H1 (cell line): ENCODE results near the gene TBC1D3B. TPM values are rescaled to one million over a fixed set of nuclear protein-coding genes. Genes with fewer than 3 reads are reported as not detected.

ENCODE experiments used
- CEBPB ChIP-seq: IDR thresholded peaks from 2 replicates; pipeline ENCODE4 v1.6.1; 2012; ENCODE audit warnings: low read depth, low read length
- EGR1 ChIP-seq: IDR thresholded peaks from 2 replicates; pipeline ENCODE4 v1.6.1; 2011; ENCODE audit warnings: low read depth, low read length, borderline replicate concordance
- SAP30 ChIP-seq: fragments of 300-600 bp; sonication (generic); IDR thresholded peaks from 2 replicates; pipeline ENCODE4 v1.7.1; 2012; ENCODE audit warnings: low read length, moderate library complexity, mild to moderate bottlenecking, inconsistent platforms; ENCODE audit not compliant: insufficient read depth, insufficient replicate concordance
- polyA plus RNA-seq, 7 experiments: library from polyadenylated mRNA; depleted of rRNA in 3 of 7; stranded (reverse) in 5 of 7; unstranded in 2 of 7; fragments of >200 nt in 5 of 7; fragments of 200-250 nt in 2 of 7; gene quantifications; 1 replicate in 5 of 7; 2 replicates in 1 of 7; 4 replicates in 1 of 7; pipeline versions ENCODE4 v1.2.1 to v1.2.3, GENCODE V29; 2011 to 2013; ENCODE audit warnings: missing spikeins in 2 of 7, mixed read lengths in 2 of 7
- total RNA-seq: library from RNA; stranded (reverse); fragmentation: NEBNext Ultra II Directional; extraction: Animal tissue kit (Norgen Biotek cat#: 25700); gene quantifications from 2 replicates; pipeline ENCODE4 v1.2.1, GENCODE V29; 2021
- TF ChIP-seq, protein P1 (sequence below): fragments of 300-600 bp; sonication (generic); IDR thresholded peaks from 2 replicates; pipeline ENCODE4 v1.7.1; 2012; ENCODE audit warnings: low read length, moderate library complexity, mild to moderate bottlenecking, inconsistent platforms; ENCODE audit not compliant: insufficient replicate concordance
- TF ChIP-seq, protein P2 (sequence below), 3 experiments: IDR thresholded peaks; 1 replicate in 2 of 3; 2 replicates in 1 of 3; pipeline versions ENCODE4 v1.5.1 to v1.6.1; 2011; ENCODE audit warnings: low read length in 3 of 3, mild to moderate bottlenecking in 3 of 3, inconsistent platforms in 2 of 3, low read depth in 1 of 3, moderate library complexity in 1 of 3; ENCODE audit not compliant: insufficient read depth in 1 of 3; ENCODE audit errors: control extremely low read depth in 1 of 3

The TBC1D3B gene
- total and polyA plus RNA-seq, 2 of the 8 experiments (the other 6 are each of a cell fraction or from before 2014, with no cell fraction given): 0.54 to 6.2 TPM

DNA sequence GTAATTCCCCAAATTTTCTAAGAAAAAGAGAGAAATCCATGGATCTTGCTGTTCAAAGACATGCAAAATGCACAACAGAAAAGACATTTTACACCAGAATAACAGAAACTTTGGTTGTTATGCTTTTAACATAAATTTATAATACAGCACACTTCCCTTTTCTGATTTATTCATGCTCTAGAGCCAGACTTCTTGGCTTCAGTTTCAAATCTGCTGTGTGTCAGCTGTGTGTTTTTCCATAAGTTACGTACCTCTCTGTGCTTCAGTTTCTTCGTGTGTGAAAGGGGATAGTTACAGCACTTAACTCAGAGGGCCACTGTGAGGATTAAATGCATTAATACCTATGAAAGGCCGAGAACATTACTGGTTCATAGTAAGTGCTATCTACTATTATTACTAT, 26.9 kb upstream of the TBC1D3B start (continued):
- TF ChIP-seq, protein P1, sequence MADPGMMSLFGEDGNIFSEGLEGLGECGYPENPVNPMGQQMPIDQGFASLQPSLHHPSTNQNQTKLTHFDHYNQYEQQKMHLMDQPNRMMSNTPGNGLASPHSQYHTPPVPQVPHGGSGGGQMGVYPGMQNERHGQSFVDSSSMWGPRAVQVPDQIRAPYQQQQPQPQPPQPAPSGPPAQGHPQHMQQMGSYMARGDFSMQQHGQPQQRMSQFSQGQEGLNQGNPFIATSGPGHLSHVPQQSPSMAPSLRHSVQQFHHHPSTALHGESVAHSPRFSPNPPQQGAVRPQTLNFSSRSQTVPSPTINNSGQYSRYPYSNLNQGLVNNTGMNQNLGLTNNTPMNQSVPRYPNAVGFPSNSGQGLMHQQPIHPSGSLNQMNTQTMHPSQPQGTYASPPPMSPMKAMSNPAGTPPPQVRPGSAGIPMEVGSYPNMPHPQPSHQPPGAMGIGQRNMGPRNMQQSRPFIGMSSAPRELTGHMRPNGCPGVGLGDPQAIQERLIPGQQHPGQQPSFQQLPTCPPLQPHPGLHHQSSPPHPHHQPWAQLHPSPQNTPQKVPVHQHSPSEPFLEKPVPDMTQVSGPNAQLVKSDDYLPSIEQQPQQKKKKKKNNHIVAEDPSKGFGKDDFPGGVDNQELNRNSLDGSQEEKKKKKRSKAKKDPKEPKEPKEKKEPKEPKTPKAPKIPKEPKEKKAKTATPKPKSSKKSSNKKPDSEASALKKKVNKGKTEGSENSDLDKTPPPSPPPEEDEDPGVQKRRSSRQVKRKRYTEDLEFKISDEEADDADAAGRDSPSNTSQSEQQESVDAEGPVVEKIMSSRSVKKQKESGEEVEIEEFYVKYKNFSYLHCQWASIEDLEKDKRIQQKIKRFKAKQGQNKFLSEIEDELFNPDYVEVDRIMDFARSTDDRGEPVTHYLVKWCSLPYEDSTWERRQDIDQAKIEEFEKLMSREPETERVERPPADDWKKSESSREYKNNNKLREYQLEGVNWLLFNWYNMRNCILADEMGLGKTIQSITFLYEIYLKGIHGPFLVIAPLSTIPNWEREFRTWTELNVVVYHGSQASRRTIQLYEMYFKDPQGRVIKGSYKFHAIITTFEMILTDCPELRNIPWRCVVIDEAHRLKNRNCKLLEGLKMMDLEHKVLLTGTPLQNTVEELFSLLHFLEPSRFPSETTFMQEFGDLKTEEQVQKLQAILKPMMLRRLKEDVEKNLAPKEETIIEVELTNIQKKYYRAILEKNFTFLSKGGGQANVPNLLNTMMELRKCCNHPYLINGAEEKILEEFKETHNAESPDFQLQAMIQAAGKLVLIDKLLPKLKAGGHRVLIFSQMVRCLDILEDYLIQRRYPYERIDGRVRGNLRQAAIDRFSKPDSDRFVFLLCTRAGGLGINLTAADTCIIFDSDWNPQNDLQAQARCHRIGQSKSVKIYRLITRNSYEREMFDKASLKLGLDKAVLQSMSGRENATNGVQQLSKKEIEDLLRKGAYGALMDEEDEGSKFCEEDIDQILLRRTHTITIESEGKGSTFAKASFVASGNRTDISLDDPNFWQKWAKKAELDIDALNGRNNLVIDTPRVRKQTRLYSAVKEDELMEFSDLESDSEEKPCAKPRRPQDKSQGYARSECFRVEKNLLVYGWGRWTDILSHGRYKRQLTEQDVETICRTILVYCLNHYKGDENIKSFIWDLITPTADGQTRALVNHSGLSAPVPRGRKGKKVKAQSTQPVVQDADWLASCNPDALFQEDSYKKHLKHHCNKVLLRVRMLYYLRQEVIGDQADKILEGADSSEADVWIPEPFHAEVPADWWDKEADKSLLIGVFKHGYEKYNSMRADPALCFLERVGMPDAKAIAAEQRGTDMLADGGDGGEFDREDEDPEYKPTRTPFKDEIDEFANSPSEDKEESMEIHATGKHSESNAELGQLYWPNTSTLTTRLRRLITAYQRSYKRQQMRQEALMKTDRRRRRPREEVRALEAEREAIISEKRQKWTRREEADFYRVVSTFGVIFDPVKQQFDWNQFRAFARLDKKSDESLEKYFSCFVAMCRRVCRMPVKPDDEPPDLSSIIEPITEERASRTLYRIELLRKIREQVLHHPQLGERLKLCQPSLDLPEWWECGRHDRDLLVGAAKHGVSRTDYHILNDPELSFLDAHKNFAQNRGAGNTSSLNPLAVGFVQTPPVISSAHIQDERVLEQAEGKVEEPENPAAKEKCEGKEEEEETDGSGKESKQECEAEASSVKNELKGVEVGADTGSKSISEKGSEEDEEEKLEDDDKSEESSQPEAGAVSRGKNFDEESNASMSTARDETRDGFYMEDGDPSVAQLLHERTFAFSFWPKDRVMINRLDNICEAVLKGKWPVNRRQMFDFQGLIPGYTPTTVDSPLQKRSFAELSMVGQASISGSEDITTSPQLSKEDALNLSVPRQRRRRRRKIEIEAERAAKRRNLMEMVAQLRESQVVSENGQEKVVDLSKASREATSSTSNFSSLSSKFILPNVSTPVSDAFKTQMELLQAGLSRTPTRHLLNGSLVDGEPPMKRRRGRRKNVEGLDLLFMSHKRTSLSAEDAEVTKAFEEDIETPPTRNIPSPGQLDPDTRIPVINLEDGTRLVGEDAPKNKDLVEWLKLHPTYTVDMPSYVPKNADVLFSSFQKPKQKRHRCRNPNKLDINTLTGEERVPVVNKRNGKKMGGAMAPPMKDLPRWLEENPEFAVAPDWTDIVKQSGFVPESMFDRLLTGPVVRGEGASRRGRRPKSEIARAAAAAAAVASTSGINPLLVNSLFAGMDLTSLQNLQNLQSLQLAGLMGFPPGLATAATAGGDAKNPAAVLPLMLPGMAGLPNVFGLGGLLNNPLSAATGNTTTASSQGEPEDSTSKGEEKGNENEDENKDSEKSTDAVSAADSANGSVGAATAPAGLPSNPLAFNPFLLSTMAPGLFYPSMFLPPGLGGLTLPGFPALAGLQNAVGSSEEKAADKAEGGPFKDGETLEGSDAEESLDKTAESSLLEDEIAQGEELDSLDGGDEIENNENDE: no peak
- no peak for TF ChIP-seq CEBPB
- TF ChIP-seq SAP30: no peak
- TF ChIP-seq, protein P2, sequence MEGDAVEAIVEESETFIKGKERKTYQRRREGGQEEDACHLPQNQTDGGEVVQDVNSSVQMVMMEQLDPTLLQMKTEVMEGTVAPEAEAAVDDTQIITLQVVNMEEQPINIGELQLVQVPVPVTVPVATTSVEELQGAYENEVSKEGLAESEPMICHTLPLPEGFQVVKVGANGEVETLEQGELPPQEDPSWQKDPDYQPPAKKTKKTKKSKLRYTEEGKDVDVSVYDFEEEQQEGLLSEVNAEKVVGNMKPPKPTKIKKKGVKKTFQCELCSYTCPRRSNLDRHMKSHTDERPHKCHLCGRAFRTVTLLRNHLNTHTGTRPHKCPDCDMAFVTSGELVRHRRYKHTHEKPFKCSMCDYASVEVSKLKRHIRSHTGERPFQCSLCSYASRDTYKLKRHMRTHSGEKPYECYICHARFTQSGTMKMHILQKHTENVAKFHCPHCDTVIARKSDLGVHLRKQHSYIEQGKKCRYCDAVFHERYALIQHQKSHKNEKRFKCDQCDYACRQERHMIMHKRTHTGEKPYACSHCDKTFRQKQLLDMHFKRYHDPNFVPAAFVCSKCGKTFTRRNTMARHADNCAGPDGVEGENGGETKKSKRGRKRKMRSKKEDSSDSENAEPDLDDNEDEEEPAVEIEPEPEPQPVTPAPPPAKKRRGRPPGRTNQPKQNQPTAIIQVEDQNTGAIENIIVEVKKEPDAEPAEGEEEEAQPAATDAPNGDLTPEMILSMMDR (IDR thresholded peaks at IDR 0.05; ENCODE audit: control extremely low read depth in 1 of 3, insufficient read depth in 1 of 3, low read depth in 1 of 3, low read length in 3 of 3): no peak
- TF ChIP-seq EGR1: no peak
